Astrocyte of the cerebellum (primary cell): Measurements from ENCODE around the gene TATDN2.

Experiments used
- DNase-seq: peaks from one replicate; pipeline ENCODE4 v3.0.0-alpha.2; 2011; ENCODE audit warnings: low read depth
- H3K4me3 ChIP-seq: 2 replicates; pipeline ENCODE4 v1.5.1; 2011; ENCODE audit warnings: mild to moderate bottlenecking, low read depth, low read length, moderate library complexity
- in situ Hi-C: cut with HindIII; loops from 2 replicates; pipeline ENCODE4 v1.10.0; 2017; ENCODE audit warnings: low sequenced_read_pairs
- TF ChIP-seq, protein P1 (sequence below): IDR thresholded peaks from 2 replicates; pipeline ENCODE4 v1.5.1; 2012; ENCODE audit warnings: low read length, low read depth, moderate library complexity, mild to moderate bottlenecking; ENCODE audit errors: missing control alignments

Gene TATDN2

GRCh38 chr3:10283638-10284037, 35.4 kb downstream of the TATDN2 start:
- TF ChIP-seq, protein P1, sequence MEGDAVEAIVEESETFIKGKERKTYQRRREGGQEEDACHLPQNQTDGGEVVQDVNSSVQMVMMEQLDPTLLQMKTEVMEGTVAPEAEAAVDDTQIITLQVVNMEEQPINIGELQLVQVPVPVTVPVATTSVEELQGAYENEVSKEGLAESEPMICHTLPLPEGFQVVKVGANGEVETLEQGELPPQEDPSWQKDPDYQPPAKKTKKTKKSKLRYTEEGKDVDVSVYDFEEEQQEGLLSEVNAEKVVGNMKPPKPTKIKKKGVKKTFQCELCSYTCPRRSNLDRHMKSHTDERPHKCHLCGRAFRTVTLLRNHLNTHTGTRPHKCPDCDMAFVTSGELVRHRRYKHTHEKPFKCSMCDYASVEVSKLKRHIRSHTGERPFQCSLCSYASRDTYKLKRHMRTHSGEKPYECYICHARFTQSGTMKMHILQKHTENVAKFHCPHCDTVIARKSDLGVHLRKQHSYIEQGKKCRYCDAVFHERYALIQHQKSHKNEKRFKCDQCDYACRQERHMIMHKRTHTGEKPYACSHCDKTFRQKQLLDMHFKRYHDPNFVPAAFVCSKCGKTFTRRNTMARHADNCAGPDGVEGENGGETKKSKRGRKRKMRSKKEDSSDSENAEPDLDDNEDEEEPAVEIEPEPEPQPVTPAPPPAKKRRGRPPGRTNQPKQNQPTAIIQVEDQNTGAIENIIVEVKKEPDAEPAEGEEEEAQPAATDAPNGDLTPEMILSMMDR, result no peak
- DNase-seq, result no peak
- H3K4me3 ChIP-seq, result no peak overlapping the region
- in situ Hi-C loops, result no loop called here

DNA sequence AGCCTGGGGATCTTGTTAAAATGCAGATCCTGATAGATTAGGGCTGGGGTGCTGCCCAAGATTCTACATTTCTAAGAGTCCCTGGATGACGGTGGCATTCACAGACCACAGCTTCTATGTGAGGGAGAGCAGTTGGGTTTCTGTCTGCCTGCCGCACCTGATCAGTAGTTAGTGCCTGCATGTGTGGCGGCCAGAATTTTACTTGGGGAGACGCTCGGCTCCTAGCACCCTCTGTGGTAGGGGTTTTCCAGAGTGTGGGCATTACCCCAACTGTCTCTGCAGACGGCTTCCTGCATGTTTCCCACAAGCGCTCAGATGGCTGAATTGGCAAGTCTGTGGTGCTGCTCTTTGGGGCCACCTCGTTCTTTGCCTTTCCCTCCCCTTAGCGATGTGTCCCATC, 36.2 kb downstream of the TATDN2 start:
- H3K4me3 ChIP-seq, result no peak overlapping the region
- TF ChIP-seq, protein P1, result no peak
- in situ Hi-C loops, result no loop called here
- no peak for DNase-seq

DNA sequence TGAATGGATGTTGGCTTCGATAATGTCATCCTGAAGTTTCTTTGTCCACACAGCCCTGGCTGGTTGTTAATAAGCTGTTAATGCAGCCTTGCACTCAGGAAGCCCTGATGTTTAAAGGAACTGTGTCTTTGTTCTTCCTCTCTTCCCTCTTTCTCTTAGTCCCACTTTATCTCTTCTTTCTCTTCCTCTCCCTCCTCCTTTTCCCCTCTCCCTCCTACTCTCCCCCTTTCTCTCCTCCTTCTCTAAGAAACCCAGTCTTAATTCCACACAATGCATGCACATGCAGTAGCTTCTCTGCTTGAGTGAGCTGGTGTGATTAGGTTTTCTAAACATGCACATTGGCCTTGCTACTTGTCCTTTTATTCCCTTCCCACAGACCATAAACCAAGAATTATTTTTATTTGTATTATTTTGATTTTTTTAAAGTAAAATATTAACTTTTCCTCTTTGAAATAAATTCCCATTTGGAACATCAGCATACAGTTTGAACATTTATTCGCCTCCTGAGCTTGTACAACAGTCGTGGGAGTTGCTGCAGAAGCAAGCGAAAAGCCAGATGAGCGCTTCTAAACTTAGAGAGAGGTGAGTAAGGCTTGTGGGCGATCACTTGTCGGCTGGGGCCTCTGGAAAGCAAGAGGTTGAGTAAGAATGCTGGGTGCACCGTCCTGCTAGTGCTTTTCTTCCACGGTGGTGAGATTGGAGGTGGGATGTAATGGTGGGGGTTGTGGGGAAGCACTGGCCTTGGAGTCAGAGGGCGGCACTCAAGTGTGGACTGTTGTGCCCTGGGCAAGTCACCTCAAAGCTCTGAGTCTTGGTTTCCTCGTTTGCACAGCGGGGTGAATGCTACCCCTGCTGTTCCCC, 37.2 kb downstream of the TATDN2 start:
- TF ChIP-seq, protein P1, result no peak
- H3K4me3 ChIP-seq, result no peak overlapping the region
- in situ Hi-C loops, result no loop called here
- DNase-seq, result no peak

DNA sequence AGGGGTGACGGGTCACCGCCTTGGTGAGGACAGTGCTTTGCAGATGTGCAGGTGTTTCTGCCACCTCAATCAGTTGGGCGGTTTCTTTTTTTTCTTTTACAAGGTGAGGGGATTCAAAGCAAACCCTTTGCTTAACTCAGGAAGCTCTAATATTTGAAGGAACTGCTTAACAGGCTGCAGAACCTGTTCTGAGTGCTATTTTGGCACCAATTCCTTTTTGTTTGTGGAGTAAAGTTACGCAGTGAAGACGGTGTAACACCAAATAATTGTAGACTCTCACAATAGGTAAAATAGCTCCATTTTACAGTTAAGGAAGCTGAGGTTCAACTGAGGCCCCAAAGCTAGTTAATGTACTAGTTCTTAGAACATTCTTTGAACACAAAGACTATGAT, 37.9 kb downstream of the TATDN2 start:
- TF ChIP-seq, protein P1, result no peak
- in situ Hi-C loops, result no loop called here
- no peak for DNase-seq
- no peak overlapping the region for H3K4me3 ChIP-seq

DNA sequence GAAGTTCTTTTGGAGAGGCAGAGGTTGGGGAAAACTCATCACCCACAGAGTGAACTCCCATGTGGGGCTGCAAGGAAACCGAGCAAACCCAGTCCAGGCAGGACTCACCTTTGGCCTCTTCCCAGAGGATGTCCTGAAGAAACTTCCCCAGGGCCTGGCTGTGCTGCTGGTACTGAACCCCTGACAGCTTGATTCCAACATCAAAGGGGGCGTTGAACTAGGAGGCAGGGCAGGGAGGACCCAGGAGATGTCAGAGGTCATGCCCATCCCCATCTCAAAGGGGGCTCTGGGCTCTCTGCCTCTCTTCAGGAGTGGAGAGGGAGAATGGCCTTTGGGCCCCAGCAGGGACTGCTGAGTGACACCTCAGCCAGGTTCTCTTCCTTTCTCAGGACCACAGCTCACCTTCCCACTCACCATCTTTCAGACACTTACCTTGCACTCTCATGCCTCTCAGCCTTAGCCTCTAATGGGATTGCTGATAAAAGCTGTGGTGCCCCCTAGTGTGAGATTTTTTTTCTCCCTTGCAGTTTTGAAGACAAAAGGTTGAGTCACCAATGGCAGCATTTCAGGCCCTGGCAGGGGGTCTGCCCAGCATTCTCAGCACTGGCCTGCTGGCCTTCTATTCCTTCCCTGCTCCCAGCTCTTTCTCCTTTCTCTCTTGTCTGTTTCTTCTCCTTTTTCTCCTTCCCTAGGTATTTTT, 38.5 kb downstream of the TATDN2 start:
- TF ChIP-seq, protein P1, result peak; percentile 60
- no peak overlapping the region for H3K4me3 ChIP-seq

DNA sequence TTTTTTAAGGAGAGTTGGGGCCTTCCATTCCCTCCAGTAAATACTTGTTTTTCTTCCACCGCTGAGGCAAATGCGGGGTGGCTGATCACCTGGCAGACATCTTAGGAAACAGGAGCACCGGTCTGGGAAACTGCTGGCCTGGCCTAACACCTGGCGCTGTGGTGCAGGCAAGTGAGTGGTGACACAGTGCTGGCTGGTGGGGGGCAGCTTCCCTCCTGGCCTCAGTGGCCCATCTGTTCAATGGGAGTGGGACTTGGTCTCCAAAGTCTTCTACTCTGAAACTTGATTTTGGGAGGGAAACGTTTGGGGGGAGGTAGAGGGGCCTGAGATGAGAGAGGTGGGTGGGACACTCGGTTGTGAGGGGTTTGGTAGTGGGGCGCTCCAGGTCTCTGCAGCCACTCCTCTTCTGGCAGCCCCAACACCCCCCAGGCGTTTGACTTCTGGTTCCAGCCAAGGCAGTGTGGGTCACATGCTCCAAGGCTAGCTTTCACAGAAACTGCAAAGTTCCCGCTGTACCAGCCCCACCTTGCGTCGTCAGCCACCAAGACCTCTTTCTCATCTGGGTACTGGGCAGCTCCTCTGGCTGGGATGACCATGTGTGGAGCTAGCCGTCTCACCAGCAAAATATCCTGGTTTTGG, 39.8 kb downstream of the TATDN2 start:
- H3K4me3 ChIP-seq, result no peak overlapping the region
- in situ Hi-C loops, result no loop called here
- TF ChIP-seq, protein P1, result no peak

More for the DNA sequence above, 38.5 kb downstream of the TATDN2 start:
- peak; percentile 90 for DNase-seq
- in situ Hi-C loops, result no loop called here

More for the DNA sequence above, 39.8 kb downstream of the TATDN2 start:
- no peak for DNase-seq
